Kidney (tissue), 14 donors: ENCODE measurements around the gene TMEM14A. TPM values are rescaled to one million over a fixed set of nuclear protein-coding genes. Genes with fewer than 3 reads are reported as not detected.

ENCODE experiments used
- DNase-seq, 5 donors: peaks; one replicate each; pipeline ENCODE4 v3.0.0-alpha.2; 2013 to 2020
- FAIRE-seq: peaks from 2 replicates; lab custom pipeline; 2012; peaks lifted over from hg19 to GRCh38; lab: Jason Lieb, UNC
- H3K27ac ChIP-seq, 2 donors: one replicate each; pipeline ENCODE4 v1.7.0; 2013; ENCODE audit warnings: low read depth in 2 of 2, low read length in 2 of 2, inconsistent platforms in 1 of 2
- H3K27me3 ChIP-seq: one replicate; pipeline ENCODE4 v1.7.1; 2013; ENCODE audit warnings: low read length, inconsistent platforms; ENCODE audit not compliant: control insufficient read depth, insufficient read depth
- H3K36me3 ChIP-seq, 3 donors: one replicate each; pipeline versions ENCODE4 v1.7.0 to v1.7.1; 2013; ENCODE audit warnings: low read length in 3 of 3, control low read depth in 1 of 3, inconsistent platforms in 1 of 3; ENCODE audit not compliant: insufficient read depth in 3 of 3, control insufficient read depth in 2 of 3
- H3K4me1 ChIP-seq, 3 donors: one replicate each; pipeline versions ENCODE4 v1.7.0 to v1.7.1; 2013; ENCODE audit warnings: low read length in 3 of 3, inconsistent platforms in 1 of 3, low read depth in 1 of 3; ENCODE audit not compliant: control insufficient read depth in 2 of 3, insufficient read depth in 2 of 3
- H3K4me3 ChIP-seq, 3 donors: one replicate each; pipeline versions ENCODE4 v1.7.0 to v1.8.1; 2013; ENCODE audit warnings: low read length in 3 of 3, control low read depth in 1 of 3, inconsistent platforms in 1 of 3
- H3K9ac ChIP-seq, 3 donors: one replicate each; pipeline versions ENCODE4 v1.7.0 to v1.7.1; 2013; ENCODE audit warnings: low read length in 3 of 3, control low read depth in 1 of 3, inconsistent platforms in 1 of 3
- H3K9me3 ChIP-seq, 3 donors: one replicate each; pipeline versions ENCODE4 v1.7.0 to v1.7.1; 2013; ENCODE audit warnings: low read length in 3 of 3, control low read depth in 1 of 3, inconsistent platforms in 1 of 3; ENCODE audit not compliant: control insufficient read depth in 2 of 3, insufficient read depth in 1 of 3
- intact Hi-C: fragments of 100-400 bp; cut with DNase I; formaldehyde crosslinking; loops from one replicate; pipeline ENCODE4 v1.11.1; 2022
- polyA plus RNA-seq: library from polyadenylated mRNA; stranded (reverse); fragments of 350-450 nt; fragmentation: Illumina TruSeq; extraction: RNeasy Lipid Tissue Mini Kit (QIAGEN cat#74804); gene quantifications from one replicate; pipeline ENCODE4 v1.2.3, GENCODE V29; 2014; ENCODE audit warnings: low read depth, low replicate concordance; ENCODE audit not compliant: insufficient read depth
- total RNA-seq: library from RNA; stranded (reverse); fragmentation: NEBNext Ultra II Directional; extraction: Animal tissue kit (Norgen Biotek cat#: 25700); gene quantifications from one replicate; pipeline ENCODE4 v1.2.1, GENCODE V29; 2021
- TF ChIP-seq, protein P1 (sequence below): IDR thresholded peaks from 3 replicates; pipeline ENCODE4 v1.5.1; 2012; ENCODE audit warnings: mild to moderate bottlenecking, moderate library complexity, borderline replicate concordance; ENCODE audit not compliant: insufficient read depth; ENCODE audit errors: extremely low read depth
- donor health status: control.
- donor health status: control.
- donor health status: control.
- donor health status: control.
- donor health status: control.
- donor health status: DM: yes; HTN: yes; CAD: no.
- donor health status: Normal renal cell carcinoma (clear cell type).

Gene TMEM14A
- total and polyA plus RNA-seq, 2 donors from 2014 or later, result 23.8 to 48.8 TPM

DNA sequence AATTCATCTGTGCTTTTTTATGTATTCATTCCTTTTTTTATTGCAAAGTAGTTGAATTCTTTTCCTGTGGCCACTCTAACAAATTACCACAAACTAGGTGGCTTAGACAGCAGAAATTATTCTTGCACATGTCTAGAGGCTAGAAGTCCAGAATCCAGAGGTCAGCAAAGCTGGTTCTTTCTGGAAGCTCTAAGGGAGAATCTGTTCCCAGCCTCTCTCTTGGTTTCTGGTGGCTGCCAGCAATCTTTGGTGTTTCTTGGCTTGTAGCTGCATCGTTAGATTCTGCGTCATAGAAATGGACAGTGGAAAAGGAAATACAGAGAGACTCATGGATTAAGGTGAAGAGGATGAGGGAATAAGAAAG is 53.1 kb downstream of the TMEM14A start:
- DNase-seq, result peak in 1 of 5 donors; percentile 29
- TF ChIP-seq, protein P1, sequence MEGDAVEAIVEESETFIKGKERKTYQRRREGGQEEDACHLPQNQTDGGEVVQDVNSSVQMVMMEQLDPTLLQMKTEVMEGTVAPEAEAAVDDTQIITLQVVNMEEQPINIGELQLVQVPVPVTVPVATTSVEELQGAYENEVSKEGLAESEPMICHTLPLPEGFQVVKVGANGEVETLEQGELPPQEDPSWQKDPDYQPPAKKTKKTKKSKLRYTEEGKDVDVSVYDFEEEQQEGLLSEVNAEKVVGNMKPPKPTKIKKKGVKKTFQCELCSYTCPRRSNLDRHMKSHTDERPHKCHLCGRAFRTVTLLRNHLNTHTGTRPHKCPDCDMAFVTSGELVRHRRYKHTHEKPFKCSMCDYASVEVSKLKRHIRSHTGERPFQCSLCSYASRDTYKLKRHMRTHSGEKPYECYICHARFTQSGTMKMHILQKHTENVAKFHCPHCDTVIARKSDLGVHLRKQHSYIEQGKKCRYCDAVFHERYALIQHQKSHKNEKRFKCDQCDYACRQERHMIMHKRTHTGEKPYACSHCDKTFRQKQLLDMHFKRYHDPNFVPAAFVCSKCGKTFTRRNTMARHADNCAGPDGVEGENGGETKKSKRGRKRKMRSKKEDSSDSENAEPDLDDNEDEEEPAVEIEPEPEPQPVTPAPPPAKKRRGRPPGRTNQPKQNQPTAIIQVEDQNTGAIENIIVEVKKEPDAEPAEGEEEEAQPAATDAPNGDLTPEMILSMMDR, result no peak
- H3K9me3 ChIP-seq, result no peaks in the 10 kb centered on the region
- H3K4me1 ChIP-seq, result peaks cover 0 to 21% (median 7%) of the 10 kb centered on the region in 3 donors
- H3K27me3 ChIP-seq, result no peaks in the 10 kb centered on the region
- FAIRE-seq, result no peak
- H3K36me3 ChIP-seq, result no peaks in the 10 kb centered on the region
- peak overlapping the region; percentile 75 to 80 for H3K27ac ChIP-seq
- peak overlapping the region in 1 of 3 donors; percentile 29 for H3K9ac ChIP-seq
- intact Hi-C loops, result no loop called here
- H3K4me3 ChIP-seq, result no peak overlapping the region

DNA sequence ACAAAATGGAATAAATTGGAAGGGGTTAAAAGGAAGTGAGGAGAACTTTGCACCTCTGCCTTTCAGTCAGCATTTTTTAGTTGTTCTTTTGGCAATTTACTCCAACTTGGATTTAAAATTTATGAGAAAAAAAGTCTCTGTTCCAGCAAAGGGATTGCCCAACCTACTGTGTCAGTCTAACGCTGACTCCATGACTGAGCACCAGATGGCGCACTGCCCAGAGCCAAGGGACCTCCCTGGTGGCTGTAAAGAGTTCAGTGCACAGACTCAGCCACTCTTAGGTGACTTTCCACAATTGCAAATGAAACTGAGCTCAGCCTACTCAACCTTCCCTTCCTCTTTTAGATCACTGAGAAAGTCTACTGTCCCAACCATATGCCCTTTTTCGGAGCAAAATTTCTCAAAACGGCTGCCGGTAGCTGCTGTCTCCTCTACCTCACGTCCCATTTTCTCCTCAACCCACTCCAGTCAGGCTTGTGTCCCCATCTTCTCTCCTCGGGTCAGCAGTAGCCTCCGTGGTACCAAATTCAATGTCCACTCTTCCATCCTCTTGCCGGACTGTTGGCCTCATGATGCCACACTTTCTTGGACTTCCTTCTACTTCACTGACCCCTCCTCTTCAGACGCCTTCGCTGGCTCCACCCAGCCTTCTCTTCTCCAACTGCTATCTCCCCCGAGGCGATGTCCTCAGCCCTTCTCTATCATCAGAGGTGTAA is 53.7 kb downstream of the TMEM14A start:
- H3K4me1 ChIP-seq, result peaks cover 0 to 21% (median 7%) of the 10 kb centered on the region in 3 donors
- intact Hi-C loops, result no loop called here
- H3K36me3 ChIP-seq, result no peaks in the 10 kb centered on the region
- DNase-seq (peak; percentile 48 to 79 (median 64)), FAIRE-seq (no peak)
- peak overlapping the region; percentile 77 to 80 for H3K27ac ChIP-seq
- H3K9me3 ChIP-seq, result no peaks in the 10 kb centered on the region
- H3K9ac ChIP-seq, result peak overlapping the region in 1 of 3 donors; percentile 29
- H3K4me3 ChIP-seq, result no peak overlapping the region
- H3K27me3 ChIP-seq, result no peaks in the 10 kb centered on the region
- TF ChIP-seq, protein P1, result peak; percentile 57

DNA sequence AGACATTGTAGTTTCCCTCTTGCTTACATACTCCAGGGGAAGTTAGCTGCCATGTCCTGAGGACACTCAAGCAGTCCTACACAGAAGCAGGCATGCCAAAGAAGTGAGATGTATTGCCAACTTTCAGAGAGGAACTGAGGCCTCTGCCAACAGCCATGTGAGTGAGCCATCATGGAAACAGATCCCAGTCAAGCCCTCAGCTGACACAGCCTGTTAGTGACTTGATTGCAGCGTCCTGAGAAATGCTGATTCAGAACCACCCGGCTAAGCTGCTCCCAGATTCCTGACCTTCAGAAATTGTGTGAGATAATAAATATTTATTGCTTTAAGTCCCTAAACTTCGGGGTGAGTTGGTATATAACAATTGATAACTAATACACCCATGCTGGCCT is 54.2 kb downstream of the TMEM14A start:
- intact Hi-C loops, result no loop called here
- H3K9ac ChIP-seq, result peak overlapping the region in 1 of 3 donors; percentile 19
- H3K36me3 ChIP-seq, result no peaks in the 10 kb centered on the region
- peak overlapping the region; percentile 77 to 80 for H3K27ac ChIP-seq
- TF ChIP-seq, protein P1, result no peak
- H3K27me3 ChIP-seq, result no peaks in the 10 kb centered on the region
- FAIRE-seq (no peak), DNase-seq (no peak)
- H3K9me3 ChIP-seq, result no peaks in the 10 kb centered on the region
- peaks cover 0 to 21% (median 7%) of the 10 kb centered on the region in 3 donors for H3K4me1 ChIP-seq
- H3K4me3 ChIP-seq, result no peak overlapping the region
